SU-DHL-6 (cell line): ENCODE results near the gene SUCLG2.

Experiments
- H2AFZ ChIP-seq: fragments of 200-600 bp; sonication (generic); 2 replicates; pipeline ENCODE4 v1.6.1; 2014; ENCODE audit warnings: low read depth, mild to moderate bottlenecking, moderate library complexity, mixed read lengths, antibody characterized with exemption, low read length; ENCODE audit not compliant: severe bottlenecking
- H3F3A ChIP-seq: fragments of 200-600 bp; shearing (Covaris generic); 2 replicates; pipeline ENCODE4 v1.6.0; 2016; ENCODE audit warnings: antibody characterized with exemption, mild to moderate bottlenecking; ENCODE audit not compliant: insufficient read depth
- H3K27ac ChIP-seq: fragments of 200-600 bp; sonication (generic); 2 replicates; pipeline ENCODE4 v1.5.1; 2016; ENCODE audit warnings: low read depth, mild to moderate bottlenecking, low read length, moderate library complexity, mixed read lengths
- H3K27me3 ChIP-seq: fragments of 200-600 bp; sonication (generic), shearing (Covaris generic); 2 replicates; pipeline ENCODE4 v1.6.0; 2014; ENCODE audit warnings: mild to moderate bottlenecking, low read length
- H3K36me3 ChIP-seq: fragments of 200-600 bp; sonication (generic); 2 replicates; pipeline ENCODE4 v1.6.1; 2014; ENCODE audit warnings: mild to moderate bottlenecking, low read length, mixed read lengths
- H3K4me2 ChIP-seq: fragments of 300-600, 200-600 bp; shearing (Covaris generic), sonication (generic); 2 replicates; pipeline ENCODE4 v1.6.0; 2014; ENCODE audit warnings: low read length, low read depth, mild to moderate bottlenecking; ENCODE audit not compliant: poor library complexity, severe bottlenecking
- H3K4me3 ChIP-seq: fragments of 200-600 bp; sonication (generic); 2 replicates; pipeline ENCODE4 v1.5.1; 2014; ENCODE audit warnings: antibody characterized with exemption, low read length, mild to moderate bottlenecking, mixed read lengths; ENCODE audit not compliant: insufficient read depth, poor library complexity, severe bottlenecking
- H3K79me2 ChIP-seq: fragments of 200-600 bp; sonication (generic); 2 replicates; pipeline ENCODE4 v1.6.1; 2014; ENCODE audit warnings: mild to moderate bottlenecking, low read length, moderate library complexity; ENCODE audit not compliant: insufficient read depth
- H3K9ac ChIP-seq: fragments of 200-600 bp; sonication (generic); 2 replicates; pipeline ENCODE4 v1.7.0; 2014; ENCODE audit warnings: mild to moderate bottlenecking, low read length
- H3K9me2 ChIP-seq: fragments of 200-600 bp; sonication (generic); replicated peaks from 2 replicates; pipeline ENCODE4 v1.6.1; 2014; ENCODE audit warnings: low read length; ENCODE audit not compliant: insufficient read depth
- H3K9me3 ChIP-seq: fragments of 200-600 bp; sonication (generic); 2 replicates; pipeline ENCODE4 v1.6.1; 2014; ENCODE audit warnings: low read length, mixed read lengths; ENCODE audit not compliant: insufficient read depth
- H4K20me1 ChIP-seq: fragments of 200-600 bp; sonication (generic); 2 replicates; pipeline ENCODE4 v1.6.1; 2014; ENCODE audit warnings: low read depth, mild to moderate bottlenecking, antibody characterized with exemption, low read length, moderate library complexity, mixed read lengths
- EZH2phosphoT487 ChIP-seq: fragments of 200-600 bp; sonication (generic), shearing (Covaris generic); conservative IDR thresholded peaks from 2 replicates; pipeline ENCODE4 v1.6.1; 2018; ENCODE audit warnings: mild to moderate bottlenecking, antibody characterized with exemption, low read length, moderate library complexity, mixed read lengths
- TF ChIP-seq, protein P1 (sequence below): fragments of 200-600 bp; sonication (generic); IDR thresholded peaks from one replicate; pipeline ENCODE4 v1.5.1; 2017; ENCODE audit warnings: antibody characterized with exemption, mild to moderate bottlenecking, low read length, moderate library complexity; ENCODE audit not compliant: insufficient read depth, poor library complexity, severe bottlenecking

The SUCLG2 gene

DNA sequence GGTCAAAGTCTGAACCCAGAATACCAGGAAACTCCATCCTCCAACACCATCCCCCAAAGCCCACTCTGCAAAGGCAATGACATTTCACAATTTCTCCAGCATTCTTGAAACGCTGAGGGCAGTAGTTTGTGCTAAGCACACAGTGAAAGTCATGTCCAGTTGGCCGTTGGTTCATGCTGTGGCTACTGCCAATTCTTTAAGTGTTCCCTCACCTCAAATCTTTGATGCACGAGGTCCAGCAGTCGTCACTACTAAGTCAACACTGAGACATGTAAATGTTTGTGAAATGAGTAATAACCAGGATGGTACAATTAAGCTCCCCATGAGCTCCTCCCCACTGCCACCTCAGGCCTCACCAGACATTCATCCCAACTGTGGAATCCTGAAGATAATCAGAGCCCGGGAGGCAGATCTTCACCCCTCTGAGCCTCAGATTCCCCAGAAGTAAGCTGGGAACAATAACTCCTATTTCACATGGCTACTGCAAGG, 7.0 kb downstream of the SUCLG2 start:
- H3K36me3 ChIP-seq = no peaks in the 10 kb centered on the region
- H4K20me1 ChIP-seq = no peaks in the 10 kb centered on the region
- H3K9ac ChIP-seq = no peak overlapping the region
- no peak overlapping the region for H3K4me2 ChIP-seq
- H3F3A ChIP-seq = no peaks in the 10 kb centered on the region
- peaks cover 36% of the 10 kb centered on the region for H3K79me2 ChIP-seq
- H3K27me3 ChIP-seq = no peaks in the 10 kb centered on the region
- H3K27ac ChIP-seq = no peak overlapping the region
- no peaks in the 10 kb centered on the region for H3K9me2 ChIP-seq
- no peaks in the 10 kb centered on the region for H3K9me3 ChIP-seq
- no peak for TF ChIP-seq EZH2phosphoT487
- TF ChIP-seq, protein P1, sequence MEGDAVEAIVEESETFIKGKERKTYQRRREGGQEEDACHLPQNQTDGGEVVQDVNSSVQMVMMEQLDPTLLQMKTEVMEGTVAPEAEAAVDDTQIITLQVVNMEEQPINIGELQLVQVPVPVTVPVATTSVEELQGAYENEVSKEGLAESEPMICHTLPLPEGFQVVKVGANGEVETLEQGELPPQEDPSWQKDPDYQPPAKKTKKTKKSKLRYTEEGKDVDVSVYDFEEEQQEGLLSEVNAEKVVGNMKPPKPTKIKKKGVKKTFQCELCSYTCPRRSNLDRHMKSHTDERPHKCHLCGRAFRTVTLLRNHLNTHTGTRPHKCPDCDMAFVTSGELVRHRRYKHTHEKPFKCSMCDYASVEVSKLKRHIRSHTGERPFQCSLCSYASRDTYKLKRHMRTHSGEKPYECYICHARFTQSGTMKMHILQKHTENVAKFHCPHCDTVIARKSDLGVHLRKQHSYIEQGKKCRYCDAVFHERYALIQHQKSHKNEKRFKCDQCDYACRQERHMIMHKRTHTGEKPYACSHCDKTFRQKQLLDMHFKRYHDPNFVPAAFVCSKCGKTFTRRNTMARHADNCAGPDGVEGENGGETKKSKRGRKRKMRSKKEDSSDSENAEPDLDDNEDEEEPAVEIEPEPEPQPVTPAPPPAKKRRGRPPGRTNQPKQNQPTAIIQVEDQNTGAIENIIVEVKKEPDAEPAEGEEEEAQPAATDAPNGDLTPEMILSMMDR = no peak
- H3K4me3 ChIP-seq = no peak overlapping the region
- H2AFZ ChIP-seq = no peak overlapping the region

DNA sequence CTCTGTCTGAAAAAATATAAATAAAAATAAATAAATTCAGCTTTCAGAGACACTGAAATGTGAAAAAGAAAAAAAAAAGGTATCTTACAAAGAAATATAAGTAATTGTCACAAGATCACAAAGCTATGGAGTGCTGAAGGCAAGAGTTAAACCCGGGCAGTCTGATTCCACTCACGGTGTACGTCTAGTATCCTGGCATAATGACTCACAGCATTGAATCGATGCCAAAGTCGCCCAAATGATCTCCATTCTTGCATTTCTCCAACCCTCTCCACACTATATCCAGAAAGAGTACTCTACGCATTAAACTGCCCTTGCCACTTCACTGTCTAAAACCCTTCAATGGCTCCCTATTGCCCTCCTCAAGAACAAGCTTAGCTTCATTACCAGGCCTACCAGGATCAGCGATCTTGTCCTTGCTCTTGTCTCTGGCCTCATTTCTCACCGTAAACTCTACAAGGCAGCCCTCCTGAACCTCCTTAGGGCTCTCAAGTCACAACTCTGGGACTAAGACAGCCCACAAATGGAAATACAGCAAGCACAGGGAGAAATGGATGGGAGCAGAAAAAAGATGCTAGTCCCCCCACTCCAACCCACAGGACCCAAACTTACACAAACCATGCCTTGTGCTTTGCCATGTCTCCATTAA, 7.7 kb downstream of the SUCLG2 start:
- Histone ChIP-seq H3K9ac (no peak overlapping the region), H3K27ac (no peak overlapping the region), H3K27me3 (no peaks in the 10 kb centered on the region), H3K36me3 (no peaks in the 10 kb centered on the region), H3F3A (no peaks in the 10 kb centered on the region), H3K4me2 (no peak overlapping the region), H3K9me2 (no peaks in the 10 kb centered on the region), H4K20me1 (no peaks in the 10 kb centered on the region), H2AFZ (no peak overlapping the region), H3K79me2 (peaks cover 34% of the 10 kb centered on the region), H3K4me3 (no peak overlapping the region), H3K9me3 (no peaks in the 10 kb centered on the region)
- no peak for TF ChIP-seq EZH2phosphoT487
- TF ChIP-seq, protein P1 = no peak

DNA sequence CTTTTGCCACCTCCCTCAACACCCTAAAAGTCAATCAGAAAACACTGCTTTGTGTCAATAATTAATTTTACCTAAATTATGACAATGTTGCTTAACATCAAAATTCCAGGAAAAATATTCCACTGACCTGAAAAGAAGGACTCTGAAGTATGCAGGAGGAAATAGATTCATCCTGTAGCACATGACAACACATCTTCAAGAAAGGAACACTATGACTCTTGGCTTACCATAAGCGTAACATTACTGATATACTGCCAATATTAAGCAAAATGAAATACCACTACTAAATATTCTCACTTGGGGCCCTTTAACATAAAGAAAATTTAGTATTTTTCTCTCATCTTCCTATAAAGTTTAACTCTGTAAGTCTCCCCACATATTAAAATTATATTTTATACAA, 9.6 kb downstream of the SUCLG2 start:
- no peaks in the 10 kb centered on the region for H4K20me1 ChIP-seq
- H3K4me2 ChIP-seq = no peak overlapping the region
- no peaks in the 10 kb centered on the region for H3K9me3 ChIP-seq
- no peak overlapping the region for H3K4me3 ChIP-seq
- H3F3A ChIP-seq = no peaks in the 10 kb centered on the region
- no peaks in the 10 kb centered on the region for H3K27me3 ChIP-seq
- TF ChIP-seq EZH2phosphoT487 = no peak
- TF ChIP-seq, protein P1 = no peak
- no peak overlapping the region for H3K9ac ChIP-seq
- no peak overlapping the region for H2AFZ ChIP-seq
- H3K9me2 ChIP-seq = no peaks in the 10 kb centered on the region
- H3K36me3 ChIP-seq = no peaks in the 10 kb centered on the region
- peaks cover 28% of the 10 kb centered on the region for H3K79me2 ChIP-seq
- no peak overlapping the region for H3K27ac ChIP-seq
